Liver (tissue), 9 donors: ENCODE measurements around the gene PACS1. TPM values are rescaled to one million over a fixed set of nuclear protein-coding genes. Genes with fewer than 3 reads are reported as not detected.

ENCODE experiments used
- DNase-seq: peaks from one replicate; pipeline ENCODE4 v3.0.0-alpha.2; 2017; ENCODE audit warnings: low spot score
- H3K27ac ChIP-seq, 2 donors: one replicate each; pipeline ENCODE4 v1.7.0; 2013; ENCODE audit warnings: inconsistent platforms in 2 of 2, low read length in 2 of 2, control low read depth in 1 of 2, low read depth in 1 of 2, mild to moderate bottlenecking in 1 of 2
- H3K27me3 ChIP-seq, 4 donors: one replicate each; pipeline versions ENCODE4 v1.6.1 to v1.7.0; 2013; ENCODE audit warnings: low read length in 3 of 4, inconsistent platforms in 1 of 4, mild to moderate bottlenecking in 1 of 4, moderate library complexity in 1 of 4; ENCODE audit not compliant: control insufficient read depth in 4 of 4, insufficient read depth in 4 of 4
- H3K36me3 ChIP-seq, 4 donors: one replicate each; pipeline versions ENCODE4 v1.6.1 to v1.7.0; 2013; ENCODE audit warnings: low read length in 3 of 4, mild to moderate bottlenecking in 3 of 4, low read depth in 1 of 4, moderate library complexity in 1 of 4; ENCODE audit not compliant: control insufficient read depth in 4 of 4, insufficient read depth in 3 of 4
- H3K4me1 ChIP-seq, 4 donors: one replicate each; pipeline versions ENCODE4 v1.6.1 to v1.7.0; 2013; ENCODE audit warnings: low read length in 3 of 4, mild to moderate bottlenecking in 3 of 4, moderate library complexity in 1 of 4; ENCODE audit not compliant: control insufficient read depth in 4 of 4, insufficient read depth in 4 of 4
- H3K4me3 ChIP-seq, 3 donors: one replicate each; pipeline versions ENCODE4 v1.6.1 to v1.7.0; 2013; ENCODE audit warnings: low read length in 3 of 3, control low read depth in 1 of 3, low read depth in 1 of 3, mild to moderate bottlenecking in 1 of 3
- H3K9ac ChIP-seq, 2 donors: one replicate each; pipeline ENCODE4 v1.7.0; 2013; ENCODE audit warnings: low read length in 2 of 2, mild to moderate bottlenecking in 2 of 2, moderate library complexity in 2 of 2, control low read depth in 1 of 2, low read depth in 1 of 2
- H3K9me3 ChIP-seq, 4 donors: one replicate each; pipeline versions ENCODE4 v1.6.1 to v1.7.0; 2013; ENCODE audit warnings: low read length in 3 of 4; ENCODE audit not compliant: control insufficient read depth in 4 of 4
- ATF3 ChIP-seq: IDR thresholded peaks from 2 replicates; pipeline ENCODE4 v1.6.1; 2016; ENCODE audit warnings: antibody characterized with exemption
- CTCF ChIP-seq: fragments of 150-350 bp; IDR thresholded peaks from 2 replicates; pipeline ENCODE4 v1.5.1; 2017; ENCODE audit warnings: improper control_type of control experiment, low read depth, low read length; ENCODE audit not compliant: missing input control
- EGR1 ChIP-seq, 2 donors: IDR thresholded peaks; 2 replicates each; pipeline ENCODE4 v1.6.1; 2016 to 2018; ENCODE audit warnings: antibody characterized with exemption in 2 of 2, low read depth in 2 of 2
- FOXA1 ChIP-seq: IDR thresholded peaks from 2 replicates; pipeline ENCODE4 v1.6.1; 2016; ENCODE audit warnings: antibody characterized with exemption
- FOXA2 ChIP-seq: IDR thresholded peaks from 2 replicates; pipeline ENCODE4 v1.6.1; 2016; ENCODE audit warnings: antibody characterized with exemption
- GABPA ChIP-seq, 2 donors: IDR thresholded peaks in 1 of 2; conservative IDR thresholded peaks in 1 of 2; 2 replicates each; pipeline ENCODE4 v1.6.1; 2016; ENCODE audit warnings: antibody characterized with exemption in 2 of 2, mild to moderate bottlenecking in 1 of 2, moderate library complexity in 1 of 2
- HNF4A ChIP-seq, 2 donors: conservative IDR thresholded peaks; 2 replicates each; pipeline ENCODE4 v1.6.1; 2016; ENCODE audit warnings: antibody characterized with exemption in 2 of 2, mild to moderate bottlenecking in 2 of 2
- HNF4G ChIP-seq: IDR thresholded peaks from 2 replicates; pipeline ENCODE4 v1.6.1; 2016; ENCODE audit warnings: antibody characterized with exemption
- MAX ChIP-seq: IDR thresholded peaks from 2 replicates; pipeline ENCODE4 v1.6.1; 2016; ENCODE audit warnings: antibody characterized with exemption
- NR2F2 ChIP-seq: IDR thresholded peaks from 2 replicates; pipeline ENCODE4 v1.6.1; 2016; ENCODE audit warnings: antibody characterized with exemption
- RAD21 ChIP-seq, 2 donors: IDR thresholded peaks; 2 replicates each; pipeline ENCODE4 v1.6.1; 2016; ENCODE audit warnings: antibody characterized with exemption in 2 of 2, mild to moderate bottlenecking in 2 of 2
- REST ChIP-seq: IDR thresholded peaks from 2 replicates; pipeline ENCODE4 v1.6.1; 2016; ENCODE audit warnings: antibody characterized with exemption, mild to moderate bottlenecking
- RXRA ChIP-seq, 2 donors: IDR thresholded peaks; 2 replicates each; pipeline ENCODE4 v1.6.1; 2017 to 2018; ENCODE audit warnings: antibody characterized with exemption in 2 of 2, mild to moderate bottlenecking in 1 of 2
- SP1 ChIP-seq: IDR thresholded peaks from 2 replicates; pipeline ENCODE4 v1.6.1; 2018; ENCODE audit warnings: antibody characterized with exemption, mild to moderate bottlenecking
- TAF1 ChIP-seq: conservative IDR thresholded peaks from 2 replicates; pipeline ENCODE4 v1.6.1; 2016; ENCODE audit warnings: antibody characterized with exemption, mild to moderate bottlenecking
- YY1 ChIP-seq: IDR thresholded peaks from 2 replicates; pipeline ENCODE4 v1.6.1; 2016; ENCODE audit warnings: antibody characterized with exemption, mild to moderate bottlenecking
- ZBTB33 ChIP-seq: IDR thresholded peaks from 2 replicates; pipeline ENCODE4 v1.6.1; 2016; ENCODE audit warnings: antibody characterized with exemption
- WGBS: extraction: QIAGEN DNeasy Blood & Tissue Kit; methylation state at CpG from one replicate; pipeline ENCODE4 v1.1.7; 2013; 5-methylcytosine and 5-hydroxymethylcytosine counted together
- polyA plus RNA-seq, 2 donors: library from polyadenylated mRNA; stranded (reverse) in 1 of 2; unstranded in 1 of 2; fragments of 200-250 nt in 1 of 2; fragments of >200 nt in 1 of 2; fragmentation: Nextera tagmentation in 1 of 2; extraction: Ambion mirVana in 1 of 2; gene quantifications; one replicate each; pipeline versions ENCODE4 v1.2.1 to v1.2.3, GENCODE V29; 2013 to 2015
- total RNA-seq, 2 donors: library from RNA; depleted of rRNA; stranded (reverse); fragments of >200 nt; gene quantifications; one replicate each; pipeline ENCODE4 v1.2.3, GENCODE V29; 2014
- donor health status: healthy.
- donor health status: healthy.
- donor health status: healthy.
- donor health status: healthy.
- donor health status: healthy.

PACS1 gene
- total and polyA plus RNA-seq, 4 donors: 2.7 to 9.1 (median 7.3) TPM

GRCh38 chr11:66262696-66263095, 192.6 kb downstream of the PACS1 start:
- Histone ChIP-seq H3K36me3 (peaks cover 0 to 6% (median 2%) of the 10 kb centered on the region in 4 donors), H3K27me3 (no peaks in the 10 kb centered on the region), H3K27ac (no peak overlapping the region), H3K9me3 (no peaks in the 10 kb centered on the region), H3K4me1 (peaks cover 0 to 16% (median 7%) of the 10 kb centered on the region in 4 donors), H3K4me3 (no peak overlapping the region), H3K9ac (no peak overlapping the region)
- TF ChIP-seq GABPA (IDR thresholded peaks at IDR 0.05 in 1 of 2, conservative IDR thresholded peaks at IDR 0.05 in 1 of 2) (no peak), HNF4G (no peak), NR2F2 (no peak), FOXA2 (no peak), MAX (no peak), YY1 (no peak), HNF4A (conservative IDR thresholded peaks at IDR 0.05) (no peak), RAD21 (IDR thresholded peaks at IDR 0.05) (no peak), EGR1 (IDR thresholded peaks at IDR 0.05; ENCODE audit: low read depth in 2 of 2) (no peak), RXRA (IDR thresholded peaks at IDR 0.05) (no peak)
- DNase-seq: no peak
- WGBS: 95% methylated on average over 12 of the region's 12 CpGs

GRCh38 chr11:66263231-66263630, 193.2 kb downstream of the PACS1 start:
- Histone ChIP-seq H3K4me1 (peaks cover 0 to 17% (median 10%) of the 10 kb centered on the region in 4 donors), H3K9me3 (no peaks in the 10 kb centered on the region), H3K36me3 (peaks cover 0 to 6% (median 2%) of the 10 kb centered on the region in 4 donors), H3K27ac (no peak overlapping the region), H3K9ac (no peak overlapping the region), H3K27me3 (no peaks in the 10 kb centered on the region), H3K4me3 (no peak overlapping the region)
- TF ChIP-seq SP1: no peak
- TF ChIP-seq ZBTB33: no peak
- no peak for TF ChIP-seq TAF1
- TF ChIP-seq HNF4G: no peak
- TF ChIP-seq REST: no peak
- no peak for TF ChIP-seq CTCF
- no peak for TF ChIP-seq FOXA2
- no peak for TF ChIP-seq RAD21 (IDR thresholded peaks at IDR 0.05)
- no peak for TF ChIP-seq NR2F2
- no peak for TF ChIP-seq FOXA1
- TF ChIP-seq GABPA (IDR thresholded peaks at IDR 0.05 in 1 of 2, conservative IDR thresholded peaks at IDR 0.05 in 1 of 2): no peak
- TF ChIP-seq MAX: no peak
- no peak for TF ChIP-seq ATF3
- no peak for TF ChIP-seq RXRA (IDR thresholded peaks at IDR 0.05)
- no peak for TF ChIP-seq YY1
- no peak for TF ChIP-seq HNF4A (conservative IDR thresholded peaks at IDR 0.05)
- WGBS: 96% methylated on average over 4 of the region's 4 CpGs
- no peak for DNase-seq
